ENCODE data around the gene ZNF609.
"Not testable (repeated sequence)": the region's sequence is repeated elsewhere in the genome, so short reads cannot be mapped to it uniquely, and the experiment has no call there.

ZNF609 gene

DNA sequence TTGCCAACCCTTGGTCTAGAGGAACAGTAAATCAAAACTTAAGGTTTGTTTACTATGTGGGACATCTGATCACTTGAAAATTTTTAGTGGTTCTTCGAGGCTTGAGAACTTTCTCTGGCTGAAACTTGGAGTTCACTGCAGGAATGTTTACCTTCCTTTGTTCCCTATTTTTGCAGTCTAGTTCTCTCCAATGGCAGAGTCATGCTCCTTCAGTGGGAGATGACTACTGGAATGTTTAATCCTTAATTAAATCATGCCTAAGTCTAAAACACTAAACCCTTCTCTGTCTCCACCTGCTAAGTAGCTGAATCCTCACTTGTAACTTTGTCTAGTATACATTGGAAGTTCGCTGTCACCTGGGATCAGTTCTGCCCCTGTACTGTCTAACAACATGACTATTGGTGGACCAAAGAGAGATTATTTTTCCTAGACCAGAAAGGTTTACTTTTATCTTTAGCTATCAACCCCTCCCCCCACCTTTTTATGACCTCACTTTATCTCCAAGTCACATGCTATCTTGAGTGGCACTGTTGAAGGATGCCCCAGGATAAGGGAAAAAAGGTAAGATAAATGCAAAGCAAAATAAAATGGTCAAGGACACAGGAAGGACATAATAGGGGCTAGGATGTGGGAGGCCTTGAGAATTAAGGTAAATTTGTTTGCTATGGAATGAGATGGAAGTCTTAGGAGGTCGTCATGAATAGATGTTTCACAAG lies 1.2 kb upstream of the ZNF609 start:
- DNase-seq: no peak

DNA sequence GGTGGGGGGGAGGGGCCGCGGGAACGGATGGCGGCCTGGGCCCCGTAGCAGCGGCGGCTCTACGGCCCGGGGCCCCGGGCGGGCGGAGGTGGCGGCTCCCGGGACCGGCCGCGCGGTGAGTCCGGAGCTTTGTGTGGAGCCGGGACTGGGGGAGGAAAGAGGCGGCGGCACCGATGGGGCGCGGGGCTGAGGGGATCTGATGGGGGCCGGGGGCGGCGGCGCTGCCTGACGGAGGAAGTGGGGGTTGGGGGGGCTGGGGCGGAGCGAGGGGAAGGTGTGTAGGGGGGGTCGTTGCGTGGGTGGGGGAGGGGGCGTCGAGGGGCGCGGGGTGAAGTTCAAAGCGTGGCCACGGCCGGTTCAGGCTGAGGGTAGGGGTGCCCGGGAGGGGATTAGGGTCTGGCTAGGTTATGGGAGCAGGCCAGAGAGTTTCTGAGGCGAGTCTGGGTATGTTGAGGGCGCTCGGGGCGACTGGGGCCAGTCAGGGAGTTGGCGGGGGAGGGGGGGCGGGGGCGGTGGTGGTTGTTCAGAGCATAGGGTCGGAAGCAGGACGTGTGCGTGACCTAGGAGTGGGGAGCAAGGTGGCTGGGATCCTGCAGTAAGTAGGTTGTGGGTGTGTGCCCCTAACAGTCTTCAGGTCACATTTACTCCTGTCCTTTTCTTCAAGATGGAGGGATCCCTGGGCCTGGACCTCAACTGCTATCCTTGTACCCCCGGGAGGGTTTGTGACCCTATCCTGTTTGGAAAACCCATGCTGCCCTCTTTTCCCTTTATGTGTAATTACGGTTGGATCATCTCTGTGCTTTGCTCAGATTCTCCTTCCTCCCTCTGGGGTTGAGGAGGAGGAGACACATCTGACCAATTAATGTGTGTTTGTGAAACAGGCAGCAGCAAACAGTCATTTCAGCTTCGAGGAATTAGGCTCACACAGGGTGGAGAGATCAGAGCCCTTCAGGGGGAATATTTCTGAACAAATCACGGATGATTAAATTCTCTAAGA lies 644 bp downstream of the ZNF609 start:
- DNase-seq: peak; percentile 44

DNA sequence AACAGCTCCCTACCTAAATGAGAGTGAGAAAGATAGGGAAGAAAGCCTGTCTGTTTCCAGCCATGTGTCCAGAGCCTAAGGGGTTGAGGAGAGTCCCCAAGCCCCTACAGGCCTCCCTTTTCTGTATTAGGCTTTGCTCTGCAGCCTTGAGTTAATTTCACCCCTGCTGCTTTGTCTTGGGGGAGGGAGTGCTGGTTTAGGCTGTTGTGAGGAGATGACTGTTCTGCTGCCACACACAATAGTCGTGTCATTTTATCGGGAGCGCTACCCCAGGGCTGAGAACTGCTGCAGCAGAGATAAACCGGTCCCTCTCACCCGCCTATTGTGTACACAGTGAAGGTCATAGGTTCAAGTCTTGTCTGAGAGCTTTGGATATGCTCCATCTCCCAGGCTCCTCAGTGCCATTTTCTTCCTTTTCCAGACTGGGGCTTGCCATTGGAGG lies 1.4 kb downstream of the ZNF609 start:
- no peak for DNase-seq

DNA sequence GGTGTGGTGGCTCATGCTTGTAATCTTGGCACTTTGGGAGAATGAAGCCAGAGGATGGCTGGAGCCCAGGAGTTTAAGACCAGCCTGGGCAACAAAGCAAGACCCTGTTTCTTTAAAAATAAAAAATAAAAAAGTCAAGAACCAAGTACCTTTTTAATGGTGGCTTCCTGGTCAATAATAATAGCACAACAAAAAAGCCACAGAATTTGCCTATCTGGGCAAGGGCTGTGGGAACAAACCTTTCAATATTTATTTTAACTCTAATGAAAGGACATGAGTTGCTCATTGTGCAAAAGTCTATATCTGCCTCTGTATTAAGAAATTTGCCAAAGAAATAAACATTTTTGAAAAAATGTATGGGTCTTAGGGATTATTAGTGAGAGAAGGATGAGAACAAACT lies 2.1 kb downstream of the ZNF609 start:
- no peak for DNase-seq

DNA sequence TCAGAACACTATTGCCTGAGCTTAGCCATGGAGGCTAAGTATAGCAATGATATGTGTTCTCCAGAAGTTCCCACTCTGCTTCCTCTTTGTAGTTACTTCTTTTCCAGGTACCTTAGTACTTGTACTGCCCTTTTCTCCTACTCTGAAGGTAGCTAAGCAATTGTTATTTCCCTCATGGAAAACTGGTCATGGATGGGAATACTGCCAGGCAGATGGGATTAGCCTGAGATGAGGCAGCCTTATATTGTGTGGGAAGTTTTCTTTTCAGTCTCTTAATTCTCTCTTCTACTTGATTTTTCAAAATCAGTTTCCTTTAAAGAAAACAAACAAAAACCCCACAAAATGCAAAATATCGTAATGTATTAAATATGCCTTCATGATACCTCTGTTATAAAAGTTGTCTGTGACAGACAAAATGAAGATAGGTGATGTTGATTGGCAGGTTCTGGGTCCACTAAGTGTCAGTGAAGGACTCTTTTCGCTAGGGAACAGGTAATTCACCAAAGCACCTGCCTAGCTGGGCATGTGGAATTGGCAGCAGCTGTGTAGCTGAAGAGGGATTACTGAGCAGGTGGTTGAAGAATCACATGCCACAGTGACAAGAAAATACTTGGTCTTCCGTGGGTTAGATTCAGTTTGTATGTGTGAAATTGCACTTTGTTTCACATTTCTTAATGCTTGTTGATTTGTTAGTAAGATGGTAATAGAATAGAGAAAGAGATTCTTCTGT lies 4.1 kb downstream of the ZNF609 start:
- peak; percentile 40 for DNase-seq

DNA sequence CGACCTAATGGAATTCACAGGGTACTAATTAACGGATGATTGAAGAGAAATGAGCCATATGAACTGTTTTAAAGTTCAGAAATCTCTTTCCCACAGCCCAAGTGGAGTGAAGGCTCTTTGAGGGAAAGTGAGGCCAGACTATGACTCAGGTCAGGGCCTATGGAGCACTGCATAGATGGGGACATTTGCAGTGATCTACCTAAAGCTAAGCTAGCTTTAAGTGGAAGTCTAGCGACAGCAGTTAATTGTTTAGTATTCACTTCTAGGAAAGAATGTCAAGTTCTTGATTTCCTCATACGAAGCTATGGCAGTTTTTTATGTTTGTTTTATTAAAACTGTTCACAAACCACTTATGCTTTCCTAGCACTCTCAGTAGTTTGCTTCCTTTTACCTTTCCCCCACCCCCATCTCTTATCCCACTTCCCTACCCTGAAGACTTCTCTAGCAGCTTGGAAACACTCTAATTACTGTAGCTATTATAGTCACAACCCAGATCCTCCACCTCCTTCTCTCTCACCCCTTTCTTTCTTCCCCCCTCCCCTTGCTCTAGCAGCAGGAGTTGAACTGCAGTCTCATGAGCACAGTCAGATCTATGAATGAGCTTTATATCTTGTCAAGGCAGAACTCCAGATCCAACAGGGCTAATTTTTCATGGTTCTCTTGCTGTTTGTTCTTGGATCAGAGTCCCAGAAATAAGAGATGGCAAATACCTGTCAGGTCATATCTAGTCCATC lies 6.2 kb downstream of the ZNF609 start:
- DNase-seq: no peak

DNA sequence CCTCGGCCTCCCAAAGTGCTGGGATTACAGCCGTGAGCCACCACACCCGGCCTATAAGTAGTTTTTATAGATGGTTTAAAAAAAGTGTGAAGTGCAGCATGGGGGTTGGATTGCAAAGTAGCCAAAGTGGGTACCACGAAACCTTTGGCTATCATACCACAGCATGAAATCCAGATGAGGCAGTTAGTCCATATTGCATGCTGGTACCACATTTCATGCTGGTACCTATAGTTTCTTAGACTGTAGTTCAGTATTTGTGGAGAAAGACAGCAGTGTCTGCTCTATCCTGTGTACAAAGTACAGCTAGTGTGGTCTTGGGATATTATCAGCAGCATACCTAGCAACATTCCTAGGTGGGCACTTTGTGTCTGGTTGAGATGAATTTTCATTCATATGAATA lies 11.8 kb downstream of the ZNF609 start:
- DNase-seq: no peak

DNA sequence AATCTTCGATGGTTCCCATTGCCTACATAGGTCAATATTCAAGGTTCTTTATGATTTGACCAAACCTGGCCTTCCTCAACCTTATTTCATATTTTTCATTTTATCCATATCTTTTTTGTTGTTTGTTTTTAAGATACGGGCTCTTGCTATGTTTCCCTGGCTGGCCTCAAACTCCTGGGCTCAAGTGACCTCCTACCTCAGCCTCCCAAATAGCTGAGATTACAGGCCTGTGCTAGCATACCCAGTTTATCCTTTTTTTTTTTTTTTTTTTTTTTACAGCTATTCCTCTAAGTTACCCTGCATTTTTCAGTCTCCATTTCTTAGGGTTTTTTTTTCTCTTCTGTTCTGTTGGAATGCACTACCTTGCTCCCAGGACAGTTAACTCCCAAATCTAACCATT lies 14.5 kb downstream of the ZNF609 start:
- DNase-seq: no peak

DNA sequence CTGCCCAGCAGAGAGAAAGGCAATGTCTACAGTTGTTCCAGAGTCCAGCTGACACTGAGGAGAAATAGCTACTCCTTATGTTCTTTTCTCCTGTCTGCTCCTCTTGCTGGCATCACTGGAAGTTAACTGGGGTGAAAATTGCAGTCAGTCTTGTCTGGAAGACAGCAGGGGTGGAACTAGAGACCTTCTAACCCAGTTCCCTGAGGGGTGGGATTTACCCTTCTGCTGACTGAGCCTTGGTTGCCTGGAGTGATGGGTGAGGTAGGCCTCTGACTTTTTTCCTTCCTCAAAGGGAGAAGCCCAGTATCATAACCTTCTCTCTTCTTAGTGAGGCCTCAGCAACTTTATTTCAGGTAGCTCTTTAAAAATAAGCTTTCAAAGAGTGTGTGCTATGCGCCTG lies 16.2 kb downstream of the ZNF609 start:
- no peak for DNase-seq

DNA sequence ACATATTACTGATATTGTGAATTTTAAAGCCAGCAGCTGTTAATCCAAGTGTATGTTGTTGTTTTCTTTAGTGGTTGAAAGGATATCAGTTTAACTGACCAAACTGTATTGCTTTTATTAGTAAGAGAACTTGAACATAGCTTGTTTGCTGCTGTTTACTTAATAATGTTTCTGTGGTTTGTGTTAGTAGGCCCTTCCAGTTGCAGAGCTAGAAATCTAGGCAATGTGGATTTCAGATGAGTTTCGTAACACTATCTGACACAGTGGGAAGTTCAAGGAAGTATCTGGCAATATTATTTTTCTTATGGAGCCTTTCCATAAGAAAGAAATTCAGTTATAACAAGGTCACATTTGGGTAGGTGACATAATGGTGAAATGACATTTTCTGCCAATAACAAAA lies 18.5 kb downstream of the ZNF609 start:
- no peak for DNase-seq

DNA sequence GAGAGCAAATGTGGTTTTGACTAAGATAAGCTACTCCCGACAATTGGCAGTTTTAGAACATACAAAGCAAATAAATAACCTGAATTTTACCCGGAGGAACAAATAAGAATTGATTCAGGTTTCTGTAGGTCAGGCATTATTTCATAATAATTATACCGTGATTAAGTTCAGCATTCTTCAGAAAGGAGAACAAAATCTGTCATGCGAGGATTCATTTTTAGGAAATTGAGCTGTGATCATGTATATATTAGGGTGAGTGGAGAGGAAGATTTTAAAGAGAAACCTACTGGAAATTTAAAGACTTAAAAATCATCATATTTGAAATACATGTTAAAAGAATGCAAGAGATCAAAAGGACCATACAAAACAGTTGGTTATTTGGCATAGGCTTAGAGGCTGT lies 20.5 kb downstream of the ZNF609 start:
- no peak for DNase-seq

DNA sequence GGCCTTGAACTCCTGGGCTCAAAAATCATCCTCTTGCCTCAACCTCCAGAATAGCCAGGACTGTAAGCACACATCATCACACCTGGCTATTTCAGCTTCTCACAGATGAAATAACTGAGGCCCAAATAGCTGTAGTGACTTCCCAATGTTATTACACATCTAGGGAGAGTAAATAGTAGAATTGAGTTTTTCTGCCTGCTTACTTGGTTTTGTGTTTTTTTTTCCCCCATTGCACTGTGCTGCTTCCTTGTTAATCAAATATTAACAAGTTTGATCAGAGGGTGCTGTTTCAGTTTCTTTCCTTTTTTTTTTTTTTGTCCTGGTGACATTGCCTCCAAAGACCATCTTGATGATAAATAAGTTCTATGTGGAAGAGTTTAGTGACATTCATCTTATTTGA lies 23.4 kb downstream of the ZNF609 start:
- no peak for DNase-seq

DNA sequence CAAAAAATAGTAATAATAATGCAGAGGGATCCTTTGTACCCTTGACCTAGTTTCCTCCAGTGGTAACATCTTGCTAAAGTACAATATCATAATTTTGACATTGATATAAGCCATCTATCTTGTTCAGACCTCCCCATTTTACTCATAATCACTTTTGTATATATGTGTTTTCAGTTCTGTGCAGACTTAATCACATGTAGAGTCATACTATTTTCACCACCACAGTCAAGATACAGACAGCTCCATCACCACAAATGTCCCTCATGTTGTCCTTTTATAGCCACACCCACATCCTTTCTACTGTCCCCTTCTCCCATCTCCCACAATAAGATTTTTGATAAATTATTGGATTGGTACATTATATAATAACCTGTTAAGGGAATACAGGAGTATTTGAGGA lies 25.4 kb downstream of the ZNF609 start:
- DNase-seq: no peak

DNA sequence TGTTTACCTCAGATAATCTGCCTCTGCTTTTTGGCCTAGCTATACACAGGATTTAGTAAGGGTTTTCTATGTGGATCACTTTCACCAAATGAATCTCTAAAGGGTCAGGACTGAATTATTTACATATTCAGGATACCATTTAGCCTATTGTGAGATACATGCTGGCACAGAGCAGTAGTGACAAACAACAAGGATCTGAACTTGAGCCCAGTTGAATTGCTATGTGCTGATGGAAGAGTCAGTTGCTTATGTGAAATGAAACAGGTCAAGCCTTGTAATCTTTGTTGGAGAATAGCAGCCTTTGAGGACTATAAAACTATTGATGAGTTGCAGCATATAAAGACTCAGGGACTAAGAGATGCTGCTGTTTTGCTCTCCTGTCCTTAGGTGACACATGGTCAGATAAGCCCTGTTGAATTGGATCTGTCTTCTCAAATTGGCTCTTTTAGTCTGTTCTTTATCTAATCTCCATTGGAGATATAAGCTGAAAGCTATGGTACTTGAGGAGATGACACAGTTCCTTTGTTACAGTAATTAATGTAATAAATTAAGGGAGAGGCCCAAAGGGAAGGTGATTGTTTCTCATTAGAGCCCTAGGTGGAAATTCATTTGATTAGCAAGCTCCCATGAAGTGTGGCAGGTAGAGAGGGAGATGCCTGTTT lies 30.4 kb downstream of the ZNF609 start:
- DNase-seq: no peak

DNA sequence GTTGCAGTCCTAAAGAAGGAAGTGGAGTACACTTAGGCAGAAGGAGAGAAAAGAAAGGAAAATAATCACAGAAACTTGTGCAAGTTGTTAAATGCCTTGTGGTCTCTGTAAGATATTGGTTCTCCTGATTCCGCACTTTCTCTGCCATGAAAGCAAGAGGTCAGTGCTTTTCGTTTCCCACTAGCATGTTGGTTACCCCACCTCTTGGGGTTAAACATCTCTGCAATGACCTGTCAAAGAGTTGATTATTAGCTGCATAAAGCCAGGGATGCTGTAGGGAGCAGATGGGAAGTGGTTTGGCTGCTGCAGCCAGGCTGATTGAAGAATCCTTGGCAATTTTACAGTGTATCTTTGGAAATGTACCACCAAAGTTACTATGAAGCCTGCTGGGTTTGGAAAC lies 33.3 kb downstream of the ZNF609 start:
- DNase-seq: no peak

DNA sequence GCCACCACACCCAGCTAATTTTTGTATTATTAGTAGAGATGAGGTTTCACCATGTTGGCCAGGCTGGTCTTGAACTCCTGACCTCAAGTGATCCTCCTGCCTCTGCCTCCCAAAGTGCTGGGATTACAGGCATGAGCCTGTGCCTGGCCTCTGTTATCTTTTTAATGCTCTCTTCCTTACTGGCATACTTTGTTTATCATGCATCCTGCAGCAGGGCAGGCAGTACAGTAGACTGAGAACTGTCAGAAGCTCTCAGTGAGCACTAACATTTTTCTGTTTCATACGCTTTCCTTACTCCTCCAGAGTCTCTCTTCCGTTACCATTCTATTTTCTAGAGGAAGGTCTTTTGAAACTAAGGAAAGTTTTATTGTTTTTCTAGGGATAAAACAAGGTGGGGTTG lies 35.6 kb downstream of the ZNF609 start:
- not testable (repeated sequence) for DNase-seq

DNA sequence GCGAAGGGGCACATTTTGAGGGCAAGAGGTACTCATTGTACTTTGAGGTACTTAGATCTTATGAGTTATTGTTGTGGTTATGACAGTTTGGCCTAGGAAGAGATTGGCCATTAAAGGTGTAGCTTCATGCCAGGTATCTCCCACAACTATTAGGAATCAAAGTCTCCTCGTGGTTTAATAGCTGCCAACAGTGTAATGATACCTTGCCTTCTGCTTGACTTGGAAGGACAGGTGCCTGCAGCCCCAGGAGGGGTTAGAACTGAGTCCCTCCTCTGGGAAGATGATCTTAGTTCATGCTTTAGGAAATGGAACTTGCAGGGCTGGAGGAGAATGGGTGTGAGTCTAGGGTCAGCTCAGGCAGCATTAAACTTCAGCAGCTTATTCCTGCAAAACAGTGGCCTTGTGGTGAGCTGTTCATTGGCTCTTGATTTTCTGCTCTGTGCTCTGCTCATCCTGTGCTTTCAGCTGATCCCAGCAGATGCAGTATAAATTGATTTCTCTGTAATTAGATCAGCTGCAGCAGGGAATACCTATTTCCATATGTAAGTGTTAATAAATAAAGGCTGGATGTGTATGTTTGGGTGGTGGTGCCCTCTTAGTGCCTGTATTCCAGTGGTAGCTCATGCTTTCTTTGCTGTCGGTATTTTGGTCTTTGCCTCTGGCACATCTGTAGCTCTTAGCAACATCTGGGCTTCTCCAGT lies 40.5 kb downstream of the ZNF609 start:
- DNase-seq: no peak

DNA sequence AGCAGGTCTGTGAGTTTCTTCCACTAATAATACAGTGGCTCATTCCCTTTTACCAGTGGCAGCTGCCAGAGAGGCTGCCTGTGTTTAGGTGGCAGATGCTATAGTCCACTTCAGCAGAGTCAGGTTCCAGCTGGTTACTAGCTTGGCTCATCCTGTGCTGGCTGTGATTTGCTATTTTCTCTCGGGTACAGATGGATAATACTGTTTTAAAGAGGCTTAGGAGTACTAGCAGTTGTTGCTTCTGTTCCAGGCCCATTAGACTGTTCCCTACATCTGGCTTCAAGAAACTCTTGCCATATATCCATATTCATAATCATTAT lies 41.0 kb downstream of the ZNF609 start:
- DNase-seq: peak; percentile 84

DNA sequence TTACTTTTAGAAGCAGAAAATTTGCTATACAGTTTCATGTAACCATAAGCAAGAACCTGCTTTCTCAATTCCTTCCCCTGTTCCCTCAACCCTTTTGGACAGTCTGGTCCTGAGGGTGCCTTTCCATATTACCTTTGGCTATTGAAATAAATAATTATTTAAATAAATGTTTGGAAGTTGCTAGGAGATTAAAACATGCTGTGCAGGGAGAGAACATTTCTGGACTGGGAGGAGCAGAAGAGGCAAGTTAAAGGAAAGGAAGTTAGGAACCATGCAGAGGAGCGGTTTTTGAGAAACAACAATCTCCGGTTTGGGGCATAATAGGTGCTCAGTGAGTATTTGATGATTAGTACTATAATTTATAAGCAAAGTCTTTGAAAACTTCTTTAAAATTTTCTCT lies 41.8 kb downstream of the ZNF609 start:
- no peak for DNase-seq

DNA sequence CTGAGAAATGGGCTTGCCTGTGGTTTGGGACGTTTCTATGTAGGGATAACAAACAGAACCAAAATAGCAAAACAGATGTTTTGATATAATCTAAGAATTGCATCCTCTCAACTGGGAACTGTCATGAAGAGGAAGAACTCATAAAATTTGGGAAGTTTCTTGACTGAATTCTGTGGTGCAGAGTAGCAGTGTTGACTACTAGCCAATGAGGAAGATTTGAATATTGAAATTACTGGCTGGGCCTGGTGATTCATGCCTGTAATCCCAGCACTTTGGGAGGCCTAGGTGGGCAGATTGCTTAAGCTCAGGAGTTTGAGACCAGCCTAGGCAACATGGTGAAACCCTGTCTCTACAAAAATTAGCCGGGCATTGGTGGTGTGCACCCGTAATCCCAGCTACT lies 42.2 kb downstream of the ZNF609 start:
- DNase-seq: no peak

DNA sequence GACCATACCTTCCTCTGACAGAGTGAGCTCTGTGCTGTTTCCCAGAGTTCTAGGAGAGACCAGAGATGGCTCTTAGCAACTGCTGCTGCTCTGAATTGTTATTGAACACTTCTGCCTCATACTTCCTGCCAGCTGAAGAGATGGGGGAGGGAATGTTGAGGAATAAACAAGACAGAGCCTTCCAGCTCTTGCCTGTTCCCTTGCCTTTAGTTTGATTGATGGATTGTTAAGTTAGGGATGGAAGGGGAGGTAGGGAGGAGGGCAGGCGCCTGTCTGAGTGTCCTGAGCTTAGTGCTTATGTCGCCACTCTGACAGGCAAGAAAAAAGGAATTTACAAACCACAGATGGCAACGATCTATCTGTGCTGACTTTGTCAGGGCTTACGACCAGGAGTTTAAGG lies 42.8 kb downstream of the ZNF609 start:
- DNase-seq: no peak

DNA sequence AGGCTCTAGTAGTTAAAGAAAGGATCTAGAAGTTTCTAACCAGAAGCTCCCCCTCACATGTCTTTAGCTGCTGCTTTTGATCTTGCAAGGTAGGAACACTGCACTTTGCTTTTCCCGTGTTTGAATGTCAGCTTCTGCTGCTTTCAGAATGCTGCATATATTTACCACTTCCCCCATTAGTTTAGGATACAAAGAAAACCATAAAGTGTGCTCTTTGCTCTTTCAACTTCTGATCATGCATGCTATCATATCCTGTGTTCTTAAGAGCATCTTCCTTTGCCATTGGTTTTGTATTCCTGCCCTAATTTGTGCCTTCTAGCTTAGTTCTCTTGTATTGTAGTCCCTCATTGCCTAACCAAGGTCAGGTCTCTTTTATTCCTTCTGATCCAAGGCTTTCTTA lies 43.3 kb downstream of the ZNF609 start:
- DNase-seq: no peak
